Measurements from ENCODE around the gene INPP4B.

- TF ChIP-seq CTCF (IDR thresholded peaks at IDR 0.05) (no peak), CHD2 (IDR thresholded peaks at IDR 0.05; ENCODE audit: low read length, partially characterized antibody) (no peak), REST (IDR thresholded peaks at IDR 0.05; ENCODE audit: low read depth, low read length) (no peak), ZBTB33 (IDR thresholded peaks at IDR 0.05; ENCODE audit: borderline replicate concordance, low read depth) (no peak), EP300 (IDR thresholded peaks at IDR 0.05; ENCODE audit: borderline replicate concordance in 1 of 2, low read depth in 1 of 2, low read length in 1 of 2) (no peak), ELF1 (IDR thresholded peaks at IDR 0.05) (no peak)
Observed at GRCh38 chr4:142242156-142242555, 603.9 kb downstream of the INPP4B start.
